ENCODE results near the gene BCAP31.
"Not testable (repeated sequence)": the region's sequence is repeated elsewhere in the genome, so short reads cannot be mapped to it uniquely, and the experiment has no call there.

The BCAP31 gene

GRCh38 chrX:153692611-153693156, 31.5 kb downstream of the BCAP31 start:
- no peak for DNase-seq

GRCh38 chrX:153692003-153692402, 32.2 kb downstream of the BCAP31 start:
- no peak for DNase-seq

- not testable (repeated sequence) for DNase-seq
Observed at GRCh38 chrX:153691032-153691827, 33.0 kb downstream of the BCAP31 start.

- DNase-seq = no peak
Observed at GRCh38 chrX:153690466-153690865, 33.7 kb downstream of the BCAP31 start.

GRCh38 chrX:153689654-153690465, 34.3 kb downstream of the BCAP31 start:
- no peak for DNase-seq

GRCh38 chrX:153688911-153689590, 35.1 kb downstream of the BCAP31 start:
- no peak for DNase-seq

- no peak for DNase-seq
Observed at GRCh38 chrX:153688506-153688905, 35.7 kb downstream of the BCAP31 start.

- DNase-seq = no peak
Observed at GRCh38 chrX:153688071-153688470, 36.1 kb downstream of the BCAP31 start.

- peak; percentile 25 for DNase-seq
Observed at GRCh38 chrX:153687121-153688039, 36.8 kb downstream of the BCAP31 start, which contains the start of gene SLC6A8. TSS of gene SLC6A8 (plus strand) at chrX:153687926. CDS start at chrX:153688575, 649 bp downstream.

GRCh38 chrX:153686711-153687110, 37.5 kb downstream of the BCAP31 start:
- DNase-seq = no peak

GRCh38 chrX:153685751-153686696, 38.2 kb downstream of the BCAP31 start:
- no peak for DNase-seq

GRCh38 chrX:153685156-153685536, 39.0 kb downstream of the BCAP31 start:
- DNase-seq = no peak

- no peak for DNase-seq
Observed at GRCh38 chrX:153684467-153685155, 39.6 kb downstream of the BCAP31 start.

GRCh38 chrX:153683486-153683885, 40.7 kb downstream of the BCAP31 start:
- not testable (repeated sequence) for DNase-seq

- DNase-seq = no peak
Observed at GRCh38 chrX:153681175-153681574, 43.0 kb downstream of the BCAP31 start.

GRCh38 chrX:153674219-153674851, 49.9 kb downstream of the BCAP31 start:
- DNase-seq = no peak

- no peak for DNase-seq
Observed at GRCh38 chrX:153673428-153674218, 50.6 kb downstream of the BCAP31 start, which contains the start of gene PNCK. TSS of gene PNCK (minus strand) at chrX:153673813. CDS start at chrX:153673076, 737 bp downstream.

Data from activated naive CD4-positive, alpha-beta T cell treated with Interleukin-2 at 50 U/mL for 16 hours (primary cell).